Endothelial cell of umbilical vein (primary cell): ENCODE measurements around the gene RHEX. TPM values are rescaled to one million over a fixed set of nuclear protein-coding genes. Genes with fewer than 3 reads are reported as not detected.

Experiments
- BruUV-seq: library from RNA; stranded (reverse); fragments of 400-500 nt; replicated peaks from 2 replicates; lab custom pipeline; 2021; lab: Mats Ljungman, UMichigan
- CTCF ChIA-PET: fragments of 300-600, 350-600 bp; sonication (Branson Sonifier 250); formaldehyde crosslinking; loops from one replicate; lab custom pipeline; 2021; ENCODE audit warnings: antibody characterized with exemption, inconsistent platforms; lab: Charles Lee
- POLR2A ChIA-PET: fragments of 300-600, 350-600 bp; sonication (Branson Sonifier 250); formaldehyde crosslinking; loops from one replicate; lab custom pipeline; 2021; ENCODE audit warnings: antibody characterized with exemption, inconsistent platforms; lab: Charles Lee
- DNase-seq: peaks from one replicate; pipeline ENCODE4 v3.0.0-alpha.2; 2011; ENCODE audit warnings: low read depth, low spot score
- FAIRE-seq: peaks from 2 replicates; lab custom pipeline; 2011; peaks lifted over from hg19 to GRCh38; lab: Jason Lieb, UNC
- H2AFZ ChIP-seq: 2 replicates; pipeline ENCODE4 v1.6.0; 2012; ENCODE audit warnings: low read depth, low read length, control low read depth, inconsistent platforms
- H3K27ac ChIP-seq: 2 replicates; pipeline ENCODE4 v1.5.1; 2011; ENCODE audit warnings: low read depth, mild to moderate bottlenecking, control low read depth, low read length, moderate library complexity; ENCODE audit not compliant: insufficient read depth
- H3K27me3 ChIP-seq, 2 experiments: 2 replicates each; pipeline versions ENCODE4 v1.6.0 to v1.6.1; 2011; ENCODE audit warnings: low read length in 2 of 2, mixed read lengths in 1 of 2; ENCODE audit not compliant: control insufficient read depth in 2 of 2, insufficient read depth in 2 of 2
- H3K36me3 ChIP-seq, 2 experiments: 2 replicates in 1 of 2; 3 replicates in 1 of 2; pipeline ENCODE4 v1.5.1; 2011; ENCODE audit warnings: low read length in 2 of 2, mild to moderate bottlenecking in 1 of 2, moderate library complexity in 1 of 2; ENCODE audit not compliant: control insufficient read depth in 2 of 2, insufficient read depth in 2 of 2; ENCODE audit errors: extremely low read depth in 1 of 2
- H3K4me1 ChIP-seq: 3 replicates; pipeline ENCODE4 v1.5.1; 2011; ENCODE audit warnings: mild to moderate bottlenecking, low read length; ENCODE audit not compliant: control insufficient read depth, insufficient read depth; ENCODE audit errors: extremely low read depth
- H3K4me2 ChIP-seq: 2 replicates; pipeline ENCODE4 v1.6.1; 2011; ENCODE audit warnings: low read length, control low read depth, mixed read lengths; ENCODE audit not compliant: insufficient read depth
- H3K4me3 ChIP-seq, 3 experiments: fragments of 200-600 bp in 1 of 3; sonication (generic), shearing (Covaris generic) in 1 of 3; replicated peaks in 1 of 3; 2 replicates each; pipeline ENCODE4 v1.5.1; 2011 to 2016; ENCODE audit warnings: control low read depth in 3 of 3, low read length in 3 of 3, mild to moderate bottlenecking in 2 of 3, inconsistent platforms in 1 of 3, low read depth in 1 of 3, moderate library complexity in 1 of 3; ENCODE audit not compliant: insufficient read depth in 1 of 3
- H3K79me2 ChIP-seq: 2 replicates; pipeline ENCODE4 v1.6.0; 2012; ENCODE audit warnings: low read length, inconsistent platforms; ENCODE audit not compliant: control insufficient read depth, insufficient read depth
- H3K9ac ChIP-seq: replicated peaks from 2 replicates; pipeline ENCODE3; 2011; ENCODE audit warnings: low read length, control low read depth; ENCODE audit not compliant: insufficient read depth; ENCODE audit errors: extremely low read depth
- H3K9me1 ChIP-seq: replicated peaks from 3 replicates; pipeline ENCODE4 v1.6.0; 2011; ENCODE audit warnings: mild to moderate bottlenecking, low read length; ENCODE audit not compliant: control insufficient read depth, insufficient read depth; ENCODE audit errors: extremely low read depth
- H3K9me3 ChIP-seq: replicated peaks from 2 replicates; pipeline ENCODE4 v1.5.1; 2012; ENCODE audit warnings: low read length, inconsistent platforms; ENCODE audit not compliant: control insufficient read depth, insufficient read depth
- H4K20me1 ChIP-seq: replicated peaks from 2 replicates; pipeline ENCODE3; 2011; ENCODE audit warnings: mild to moderate bottlenecking, low read length; ENCODE audit not compliant: control insufficient read depth, insufficient read depth; ENCODE audit errors: extremely low read depth
- CTCF ChIP-seq, 2 donors: IDR thresholded peaks; 1 replicate in 1 of 2; 2 replicates in 1 of 2; pipeline ENCODE4 v1.5.1; 2011; ENCODE audit warnings: low read length in 2 of 2, mild to moderate bottlenecking in 2 of 2, moderate library complexity in 2 of 2, control low read depth in 1 of 2, inconsistent platforms in 1 of 2, low read depth in 1 of 2; ENCODE audit not compliant: insufficient read depth in 1 of 2; ENCODE audit errors: extremely low read depth in 1 of 2
- EZH2 ChIP-seq: IDR thresholded peaks from 2 replicates; pipeline ENCODE4 v1.6.1; 2012; ENCODE audit warnings: borderline replicate concordance, low read depth, mild to moderate bottlenecking, moderate library complexity, low read length, inconsistent platforms; ENCODE audit not compliant: severe bottlenecking
- FOS ChIP-seq: IDR thresholded peaks from 2 replicates; pipeline ENCODE4 v1.6.1; 2011; ENCODE audit warnings: mild to moderate bottlenecking, low read length, moderate library complexity, borderline replicate concordance; ENCODE audit not compliant: insufficient read depth
- GATA2 ChIP-seq: IDR thresholded peaks from 2 replicates; pipeline ENCODE4 v1.7.0; 2011; ENCODE audit warnings: low read depth, mild to moderate bottlenecking, moderate library complexity, mixed read lengths, low read length; ENCODE audit not compliant: insufficient read length, insufficient read depth
- JUN ChIP-seq: IDR thresholded peaks from 2 replicates; pipeline ENCODE4 v1.6.1; 2011; ENCODE audit warnings: borderline replicate concordance, low read depth; ENCODE audit not compliant: insufficient read length, insufficient read depth
- MAX ChIP-seq: IDR thresholded peaks from 2 replicates; pipeline ENCODE4 v1.6.1; 2011; ENCODE audit not compliant: insufficient read depth, insufficient read length
- MYC ChIP-seq: IDR thresholded peaks from one replicate; pipeline ENCODE4 v1.6.1; 2011; ENCODE audit warnings: mild to moderate bottlenecking, low read depth, low read length
- POLR2A ChIP-seq: IDR thresholded peaks from 2 replicates; pipeline ENCODE4 v1.6.1; 2012; ENCODE audit warnings: low read depth, mild to moderate bottlenecking, control low read depth, low read length
- POLR2AphosphoS5 ChIP-seq: IDR thresholded peaks from 2 replicates; pipeline ENCODE4 v1.6.1; 2012; ENCODE audit warnings: low read depth, mild to moderate bottlenecking, control low read depth, low read length, moderate library complexity; ENCODE audit not compliant: insufficient read depth
- dilution Hi-C: fragments of 300-500 bp; cut with MboI; formaldehyde crosslinking; loops from one replicate; pipeline ENCODE4 v1.15.0; 2019; ENCODE audit warnings: low sequenced_read_pairs; ENCODE audit not compliant: extremely low pct_ligation_motif_present
- intact Hi-C: fragments of 100-400 bp; cut with micrococcal nuclease; formaldehyde crosslinking; loops from one replicate; pipeline ENCODE4 v1.10.0; 2022
- polyA plus RNA-seq, 4 experiments: library from polyadenylated mRNA; depleted of rRNA in 3 of 4; stranded (reverse) in 3 of 4; unstranded in 1 of 4; fragments of >200 nt; gene quantifications; 2 replicates each; pipeline versions ENCODE4 v1.2.1 to v1.2.3, GENCODE V29; 2011 to 2012; ENCODE audit warnings: missing spikeins in 1 of 4
- total RNA-seq: library from RNA; stranded (reverse); gene quantifications from 2 replicates; pipeline ENCODE4 v1.2.3, GENCODE V29; 2021

Gene RHEX
- total and polyA plus RNA-seq, 2 donors (not counting 3 experiments of a cell fraction or from before 2014, with no cell fraction given) = not detected

- intact Hi-C loops (no loop called here), dilution Hi-C loops (no loop called here)
- ChIA-PET CTCF (no interaction called here), POLR2A (no interaction called here)
- H3K4me2 ChIP-seq = no peak overlapping the region
- no peaks in the 10 kb centered on the region for H4K20me1 ChIP-seq
- H3K9ac ChIP-seq = no peak overlapping the region
- TF ChIP-seq EZH2 = no peak
- no peak for TF ChIP-seq GATA2
- TF ChIP-seq MYC = no peak
- TF ChIP-seq POLR2AphosphoS5 = no peak
- no peak for TF ChIP-seq CTCF (IDR thresholded peaks at IDR 0.05; ENCODE audit: extremely low read depth in 1 of 2, insufficient read depth in 1 of 2, low read depth in 1 of 2, low read length in 2 of 2)
- no peak for TF ChIP-seq MAX
- TF ChIP-seq POLR2A = no peak
- TF ChIP-seq FOS = no peak
- no peak for TF ChIP-seq JUN
- H3K79me2 ChIP-seq = no peaks in the 10 kb centered on the region
- no peak overlapping the region for H3K27ac ChIP-seq
- no peak overlapping the region for H2AFZ ChIP-seq
- DNase-seq (no peak), FAIRE-seq (no peak)
- peaks cover 0 to 7% of the 10 kb centered on the region in 2 experiments for H3K27me3 ChIP-seq
- H3K4me1 ChIP-seq = no peaks in the 10 kb centered on the region
- H3K9me1 ChIP-seq = no peaks in the 10 kb centered on the region
- H3K36me3 ChIP-seq = no peaks in the 10 kb centered on the region
- H3K4me3 ChIP-seq = no peak overlapping the region
- no TSS peak for BruUV-seq
- no peaks in the 10 kb centered on the region for H3K9me3 ChIP-seq
These were observed 34.1 kb downstream of the RHEX start for GRCh38 chr1:206087091-206087490.
